ENCODE results near the gene CFAP46.
"Not testable (repeated sequence)": the region's sequence is repeated elsewhere in the genome, so short reads cannot be mapped to it uniquely, and the experiment has no call there.

Gene CFAP46

GRCh38 chr10:132893090-132893489, 49.3 kb downstream of the CFAP46 start:
- Histone ChIP-seq H3K4me3 (ENCODE audit: control insufficient read depth in 1 of 7, extremely low read depth in 1 of 7, insufficient read depth in 4 of 7, low read depth in 2 of 7, low read length in 6 of 7) (no peak overlapping the region), H3K4me1 (ENCODE audit: control extremely low read depth in 1 of 4, control insufficient read depth in 4 of 4, insufficient read depth in 4 of 4, low read length in 3 of 4) (no peaks in the 10 kb centered on the region), H3K27ac (ENCODE audit: insufficient read depth in 1 of 2, low read depth in 1 of 2, low read length in 2 of 2, poor library complexity in 1 of 2, severe bottlenecking in 2 of 2) (no peak overlapping the region), H3K9me3 (ENCODE audit: control extremely low read depth in 1 of 5, control insufficient read depth in 4 of 5, insufficient read depth in 2 of 5, low read depth in 1 of 5, low read length in 4 of 5) (no peaks in the 10 kb centered on the region), H3K36me3 (ENCODE audit: control insufficient read depth in 4 of 4, insufficient read depth in 4 of 4, low read length in 3 of 4) (no peaks in the 10 kb centered on the region), H3K27me3 (replicated peaks in 2 of 5; ENCODE audit: control insufficient read depth in 4 of 5, insufficient read depth in 5 of 5, low read length in 4 of 5) (peaks cover 0 to 36% (median 4%) of the 10 kb centered on the region in 5 experiments)
- POLR2A ChIA-PET: no interaction called here
- CTCF ChIA-PET: interaction anchor here (0.8 to 2.7 kb wide), 5 partner anchors 10 to 237 kb away, joined by 3 to 12 read pairs (median 4); no protein-coding TSS in a partner anchor
- no peak for DNase-seq
- WGBS (ENCODE audit: insufficient coverage): 86% methylated on average over 9 of the region's 9 CpGs

DNA sequence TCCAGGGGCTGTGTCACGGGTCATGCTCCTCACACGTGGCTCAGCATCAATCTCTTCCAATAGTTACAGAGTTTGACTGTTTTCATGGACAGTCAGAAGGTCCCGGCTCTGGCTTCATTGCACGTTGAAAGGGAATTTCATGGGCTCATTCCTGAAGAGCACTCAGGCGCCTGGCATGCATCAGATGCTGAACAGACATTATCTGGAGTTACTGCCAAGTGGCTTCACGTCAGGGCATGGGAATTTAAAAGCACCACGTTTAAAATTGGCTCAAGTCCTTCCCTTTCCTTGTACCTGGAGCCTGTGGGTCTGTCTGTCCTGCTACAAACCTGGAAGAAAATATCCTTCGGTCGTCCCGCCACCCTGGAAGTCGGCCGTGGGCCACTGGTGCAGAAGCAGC, 50.4 kb downstream of the CFAP46 start:
- DNase-seq: no peak
- peaks cover 0 to 30% (median 4%) of the 10 kb centered on the region in 5 experiments for H3K27me3 ChIP-seq (replicated peaks in 2 of 5; ENCODE audit: control insufficient read depth in 4 of 5, insufficient read depth in 5 of 5, low read length in 4 of 5)
- no peaks in the 10 kb centered on the region for H3K9me3 ChIP-seq (ENCODE audit: control extremely low read depth in 1 of 5, control insufficient read depth in 4 of 5, insufficient read depth in 2 of 5, low read depth in 1 of 5, low read length in 4 of 5)
- ChIA-PET POLR2A (no interaction called here), CTCF (interaction anchor here (0.9 to 2.7 kb wide), 5 partner anchors 9 to 236 kb away, joined by 3 to 12 read pairs (median 4); no protein-coding TSS in a partner anchor)
- H3K4me3 ChIP-seq (ENCODE audit: control insufficient read depth in 1 of 7, extremely low read depth in 1 of 7, insufficient read depth in 4 of 7, low read depth in 2 of 7, low read length in 6 of 7): no peak overlapping the region
- H3K36me3 ChIP-seq (ENCODE audit: control insufficient read depth in 4 of 4, insufficient read depth in 4 of 4, low read length in 3 of 4): no peaks in the 10 kb centered on the region
- no peaks in the 10 kb centered on the region for H3K4me1 ChIP-seq (ENCODE audit: control extremely low read depth in 1 of 4, control insufficient read depth in 4 of 4, insufficient read depth in 4 of 4, low read length in 3 of 4)
- 95% methylated on average over 12 of the region's 12 CpGs for WGBS (ENCODE audit: insufficient coverage)
- no peak overlapping the region for H3K27ac ChIP-seq (ENCODE audit: insufficient read depth in 1 of 2, low read depth in 1 of 2, low read length in 2 of 2, poor library complexity in 1 of 2, severe bottlenecking in 2 of 2)

- no peak for DNase-seq
- Histone ChIP-seq H3K27me3 (replicated peaks in 2 of 5; ENCODE audit: control insufficient read depth in 4 of 5, insufficient read depth in 5 of 5, low read length in 4 of 5) (peaks cover 0 to 34% (median 4%) of the 10 kb centered on the region in 5 experiments), H3K27ac (ENCODE audit: insufficient read depth in 1 of 2, low read depth in 1 of 2, low read length in 2 of 2, poor library complexity in 1 of 2, severe bottlenecking in 2 of 2) (no peak overlapping the region), H3K4me1 (ENCODE audit: control extremely low read depth in 1 of 4, control insufficient read depth in 4 of 4, insufficient read depth in 4 of 4, low read length in 3 of 4) (no peaks in the 10 kb centered on the region), H3K4me3 (ENCODE audit: control insufficient read depth in 1 of 7, extremely low read depth in 1 of 7, insufficient read depth in 4 of 7, low read depth in 2 of 7, low read length in 6 of 7) (no peak overlapping the region), H3K36me3 (ENCODE audit: control insufficient read depth in 4 of 4, insufficient read depth in 4 of 4, low read length in 3 of 4) (no peaks in the 10 kb centered on the region), H3K9me3 (ENCODE audit: control extremely low read depth in 1 of 5, control insufficient read depth in 4 of 5, insufficient read depth in 2 of 5, low read depth in 1 of 5, low read length in 4 of 5) (no peaks in the 10 kb centered on the region)
- WGBS (ENCODE audit: insufficient coverage): 90% methylated on average over 5 of the region's 6 CpGs
- CTCF ChIA-PET: no interaction called here
- POLR2A ChIA-PET: no interaction called here
Measured at GRCh38 chr10:132891368-132891767, 51.0 kb downstream of the CFAP46 start.

DNA sequence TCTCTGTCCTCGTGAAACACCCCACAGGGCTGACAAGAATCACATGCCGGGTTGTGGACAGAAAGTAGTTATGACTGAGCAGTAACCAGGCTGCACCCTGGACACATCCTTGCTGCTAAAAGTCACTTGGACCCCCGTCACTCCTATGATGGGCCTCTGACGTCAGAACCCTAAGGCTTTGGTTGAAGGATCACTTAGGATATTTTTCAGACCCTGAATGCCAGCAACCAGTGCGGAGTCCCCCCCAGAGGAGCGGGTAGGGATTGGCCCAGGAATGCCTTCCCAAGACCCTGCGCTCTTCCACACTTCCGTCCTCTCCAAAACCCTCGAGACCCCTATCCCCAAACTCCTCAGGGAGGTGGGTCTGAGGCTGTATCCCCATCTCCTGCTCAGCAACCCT, 52.1 kb downstream of the CFAP46 start:
- Histone ChIP-seq H3K9me3 (ENCODE audit: control extremely low read depth in 1 of 5, control insufficient read depth in 4 of 5, insufficient read depth in 2 of 5, low read depth in 1 of 5, low read length in 4 of 5) (no peaks in the 10 kb centered on the region), H3K27ac (ENCODE audit: insufficient read depth in 1 of 2, low read depth in 1 of 2, low read length in 2 of 2, poor library complexity in 1 of 2, severe bottlenecking in 2 of 2) (no peak overlapping the region), H3K36me3 (ENCODE audit: control insufficient read depth in 4 of 4, insufficient read depth in 4 of 4, low read length in 3 of 4) (no peaks in the 10 kb centered on the region), H3K4me1 (ENCODE audit: control extremely low read depth in 1 of 4, control insufficient read depth in 4 of 4, insufficient read depth in 4 of 4, low read length in 3 of 4) (no peaks in the 10 kb centered on the region), H3K27me3 (replicated peaks in 2 of 5; ENCODE audit: control insufficient read depth in 4 of 5, insufficient read depth in 5 of 5, low read length in 4 of 5) (peaks cover 0 to 31% (median 2%) of the 10 kb centered on the region in 5 experiments), H3K4me3 (ENCODE audit: control insufficient read depth in 1 of 7, extremely low read depth in 1 of 7, insufficient read depth in 4 of 7, low read depth in 2 of 7, low read length in 6 of 7) (no peak overlapping the region)
- no peak for DNase-seq
- ChIA-PET POLR2A (no interaction called here), CTCF (interaction anchor here (0.5 kb wide), 1 partner anchor 50 kb away, joined by 3 read pairs; no protein-coding TSS in a partner anchor)
- 80% methylated on average over 8 of the region's 9 CpGs for WGBS (ENCODE audit: insufficient coverage)

GRCh38 chr10:132889556-132889955, 52.8 kb downstream of the CFAP46 start:
- H3K9me3 ChIP-seq (ENCODE audit: control extremely low read depth in 1 of 5, control insufficient read depth in 4 of 5, insufficient read depth in 2 of 5, low read depth in 1 of 5, low read length in 4 of 5): no peaks in the 10 kb centered on the region
- CTCF ChIA-PET: interaction anchor here (0.5 kb wide), 1 partner anchor 49 kb away, joined by 3 read pairs; no protein-coding TSS in a partner anchor
- H3K36me3 ChIP-seq (ENCODE audit: control insufficient read depth in 4 of 4, insufficient read depth in 4 of 4, low read length in 3 of 4): no peaks in the 10 kb centered on the region
- no peak overlapping the region for H3K4me3 ChIP-seq (ENCODE audit: control insufficient read depth in 1 of 7, extremely low read depth in 1 of 7, insufficient read depth in 4 of 7, low read depth in 2 of 7, low read length in 6 of 7)
- H3K4me1 ChIP-seq (ENCODE audit: control extremely low read depth in 1 of 4, control insufficient read depth in 4 of 4, insufficient read depth in 4 of 4, low read length in 3 of 4): no peaks in the 10 kb centered on the region
- peaks cover 0 to 31% (median 2%) of the 10 kb centered on the region in 5 experiments for H3K27me3 ChIP-seq (replicated peaks in 2 of 5; ENCODE audit: control insufficient read depth in 4 of 5, insufficient read depth in 5 of 5, low read length in 4 of 5)
- POLR2A ChIA-PET: no interaction called here
- WGBS (ENCODE audit: insufficient coverage): 93% methylated on average over 13 of the region's 16 CpGs
- DNase-seq: no peak
- H3K27ac ChIP-seq (ENCODE audit: insufficient read depth in 1 of 2, low read depth in 1 of 2, low read length in 2 of 2, poor library complexity in 1 of 2, severe bottlenecking in 2 of 2): no peak overlapping the region

GRCh38 chr10:132888898-132889490, 53.4 kb downstream of the CFAP46 start:
- H3K9me3 ChIP-seq (ENCODE audit: control extremely low read depth in 1 of 5, control insufficient read depth in 4 of 5, insufficient read depth in 2 of 5, low read depth in 1 of 5, low read length in 4 of 5): no peaks in the 10 kb centered on the region

DNA sequence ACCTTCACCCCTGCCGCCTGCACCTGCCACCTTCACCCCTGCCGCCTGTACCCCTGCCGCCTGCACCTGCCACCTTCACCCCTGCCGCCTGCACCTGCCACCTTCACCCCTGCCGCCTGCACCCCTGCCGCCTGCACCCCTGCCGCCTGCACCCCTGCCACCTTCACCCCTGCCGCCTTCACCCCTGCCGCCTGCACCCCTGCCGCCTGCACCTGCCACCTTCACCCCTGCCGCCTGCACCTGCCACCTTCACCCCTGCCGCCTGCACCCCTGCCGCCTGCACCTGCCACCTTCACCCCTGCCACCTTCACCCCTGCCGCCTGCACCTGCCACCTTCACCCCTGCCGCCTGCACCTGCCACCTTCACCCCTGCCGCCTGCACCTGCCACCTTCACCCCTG, 53.9 kb downstream of the CFAP46 start:
- DNase-seq; POLR2A ChIA-PET; H3K36me3 ChIP-seq (ENCODE audit: control insufficient read depth in 4 of 4, insufficient read depth in 4 of 4, low read length in 3 of 4); H3K4me3 ChIP-seq (ENCODE audit: control insufficient read depth in 1 of 7, extremely low read depth in 1 of 7, insufficient read depth in 4 of 7, low read depth in 2 of 7, low read length in 6 of 7); H3K27ac ChIP-seq (ENCODE audit: insufficient read depth in 1 of 2, low read depth in 1 of 2, low read length in 2 of 2, poor library complexity in 1 of 2, severe bottlenecking in 2 of 2); CTCF ChIA-PET; H3K9me3 ChIP-seq (ENCODE audit: control extremely low read depth in 1 of 5, control insufficient read depth in 4 of 5, insufficient read depth in 2 of 5, low read depth in 1 of 5, low read length in 4 of 5); H3K4me1 ChIP-seq (ENCODE audit: control extremely low read depth in 1 of 4, control insufficient read depth in 4 of 4, insufficient read depth in 4 of 4, low read length in 3 of 4): not testable (repeated sequence)
- H3K27me3 ChIP-seq (replicated peaks in 2 of 5; ENCODE audit: control insufficient read depth in 4 of 5, insufficient read depth in 5 of 5, low read length in 4 of 5): peaks cover 0 to 34% (median 2%) of the 10 kb centered on the region in 5 experiments
- no CpG with 5 or more reads among the region's 16 CpGs for WGBS (ENCODE audit: insufficient coverage)

More at GRCh38 chr10:132888898-132889490, 53.4 kb downstream of the CFAP46 start:
- ChIA-PET CTCF (no interaction called here), POLR2A (no interaction called here)
- WGBS (ENCODE audit: insufficient coverage): 93% methylated on average over 15 of the region's 16 CpGs
- DNase-seq: no peak
- Histone ChIP-seq H3K27me3 (replicated peaks in 2 of 5; ENCODE audit: control insufficient read depth in 4 of 5, insufficient read depth in 5 of 5, low read length in 4 of 5) (peaks cover 0 to 33% (median 2%) of the 10 kb centered on the region in 5 experiments), H3K36me3 (ENCODE audit: control insufficient read depth in 4 of 4, insufficient read depth in 4 of 4, low read length in 3 of 4) (no peaks in the 10 kb centered on the region), H3K27ac (ENCODE audit: insufficient read depth in 1 of 2, low read depth in 1 of 2, low read length in 2 of 2, poor library complexity in 1 of 2, severe bottlenecking in 2 of 2) (no peak overlapping the region), H3K4me1 (ENCODE audit: control extremely low read depth in 1 of 4, control insufficient read depth in 4 of 4, insufficient read depth in 4 of 4, low read length in 3 of 4) (no peaks in the 10 kb centered on the region), H3K4me3 (ENCODE audit: control insufficient read depth in 1 of 7, extremely low read depth in 1 of 7, insufficient read depth in 4 of 7, low read depth in 2 of 7, low read length in 6 of 7) (no peak overlapping the region)

Measured in common myeloid progenitor, CD34-positive (primary cell).